GM12874 (cell line): ENCODE results near the gene SOX13.

Source experiments
- CTCF ChIP-seq: IDR thresholded peaks from 2 replicates; pipeline ENCODE4 v1.5.1; 2011; ENCODE audit warnings: low read depth, mild to moderate bottlenecking, control low read depth, low read length, moderate library complexity; ENCODE audit not compliant: insufficient read depth

The SOX13 gene

GRCh38 chr1:204147406-204148383 is 74.8 kb downstream of the SOX13 start:
- no peak for TF ChIP-seq CTCF

- no peak for TF ChIP-seq CTCF
Measured at GRCh38 chr1:204149107-204149506, 76.2 kb downstream of the SOX13 start.

- no peak for TF ChIP-seq CTCF
Measured at GRCh38 chr1:204149635-204150565, 77.0 kb downstream of the SOX13 start.

GRCh38 chr1:204150702-204151551 is 78.0 kb downstream of the SOX13 start:
- TF ChIP-seq CTCF: no peak

- no peak for TF ChIP-seq CTCF
Measured at GRCh38 chr1:204151552-204152309, 78.8 kb downstream of the SOX13 start, which contains the start of gene ETNK2. Gene ETNK2 (minus strand): TSS chr1:204152044. CDS start chr1:204151852, 192 bp downstream.

- no peak for TF ChIP-seq CTCF
Measured at GRCh38 chr1:204152310-204153044, 79.6 kb downstream of the SOX13 start.
